Natural killer cell (primary cell): ENCODE measurements around the gene MUC5B. TPM values are rescaled to one million over a fixed set of nuclear protein-coding genes. Genes with fewer than 3 reads are reported as not detected.

Source experiments
- ATAC-seq, 3 donors: fragments of 150-1000 bp in 2 of 3; fragments of 200-7000 bp in 1 of 3; cut with Tn5 transposase; 1 replicate in 1 of 3; 2 replicates in 2 of 3; pipeline ENCODE4 v1.10.0; 2021; ENCODE audit warnings: mild to moderate bottlenecking in 2 of 3, moderate library complexity in 2 of 3
- DNase-seq, 2 donors: peaks; one replicate each; pipeline versions ENCODE4 v3.0.0 to v3.0.0-alpha.2; 2013 to 2021; ENCODE audit warnings: mixed read lengths in 1 of 2
- H3K27ac ChIP-seq: one replicate; pipeline ENCODE4 v1.5.1; 2013; ENCODE audit warnings: mild to moderate bottlenecking, low read length
- H3K27me3 ChIP-seq: one replicate; pipeline ENCODE4 v1.6.1; 2013; ENCODE audit warnings: low read length; ENCODE audit not compliant: control insufficient read depth, insufficient read depth
- H3K36me3 ChIP-seq: one replicate; pipeline ENCODE4 v1.6.1; 2013; ENCODE audit warnings: low read length; ENCODE audit not compliant: control insufficient read depth, insufficient read depth
- H3K4me1 ChIP-seq: one replicate; pipeline ENCODE4 v1.6.1; 2013; ENCODE audit warnings: low read length; ENCODE audit not compliant: control insufficient read depth, insufficient read depth
- H3K4me3 ChIP-seq: one replicate; pipeline ENCODE4 v1.5.1; 2013; ENCODE audit warnings: low read length
- H3K9me3 ChIP-seq: one replicate; pipeline ENCODE4 v1.6.1; 2013; ENCODE audit warnings: low read length; ENCODE audit not compliant: control insufficient read depth, insufficient read depth
- H3K27ac Mint-ChIP-seq, 2 donors: one replicate each; pipeline ENCODE4 v1.8.0; 2022; ENCODE audit warnings: mild to moderate bottlenecking in 2 of 2, mixed read lengths in 2 of 2, moderate library complexity in 1 of 2
- H3K27me3 Mint-ChIP-seq, 2 donors: one replicate each; pipeline ENCODE4 v1.8.0; 2022; ENCODE audit warnings: low read depth in 2 of 2, mixed read lengths in 2 of 2
- H3K36me3 Mint-ChIP-seq: one replicate; pipeline ENCODE4 v1.8.0; 2022; ENCODE audit warnings: mixed read lengths
- H3K4me1 Mint-ChIP-seq, 2 donors: one replicate each; pipeline ENCODE4 v1.8.0; 2022; ENCODE audit warnings: mixed read lengths in 2 of 2
- H3K4me3 Mint-ChIP-seq: one replicate; pipeline ENCODE4 v1.8.0; 2022; ENCODE audit warnings: mild to moderate bottlenecking, moderate library complexity, mixed read lengths
- H3K9me3 Mint-ChIP-seq, 2 donors: one replicate each; pipeline ENCODE4 v1.8.0; 2022; ENCODE audit warnings: mixed read lengths in 2 of 2
- CTCF ChIP-seq: fragments of 200-600 bp; IDR thresholded peaks from one replicate; pipeline ENCODE4 v1.8.0; 2022; ENCODE audit warnings: antibody characterized with exemption
- WGBS: methylation state at CpG from one replicate; pipeline ENCODE4 v1.1.7; 2013; ENCODE audit warnings: missing lambda C conversion rate; ENCODE audit not compliant: insufficient coverage; 5-methylcytosine and 5-hydroxymethylcytosine counted together
- intact Hi-C: fragments of 100-400 bp; cut with micrococcal nuclease; formaldehyde crosslinking; loops from one replicate; pipeline ENCODE4 v1.14.2; 2022
- total RNA-seq, 4 donors: library from RNA; stranded (reverse); fragments of 120-200 nt in 1 of 4; gene quantifications; one replicate each; pipeline versions ENCODE4 v1.2.3 to v1.2.4, GENCODE V29; 2013 to 2022

The MUC5B gene
- total RNA-seq, 3 donors from 2014 or later (not counting 1 experiment from before 2014, with no cell fraction given) = not detected

GRCh38 chr11:1219834-1220815 is 2.7 kb upstream of the MUC5B start:
- WGBS = 68% methylated on average over 48 of the region's 48 CpGs

DNA sequence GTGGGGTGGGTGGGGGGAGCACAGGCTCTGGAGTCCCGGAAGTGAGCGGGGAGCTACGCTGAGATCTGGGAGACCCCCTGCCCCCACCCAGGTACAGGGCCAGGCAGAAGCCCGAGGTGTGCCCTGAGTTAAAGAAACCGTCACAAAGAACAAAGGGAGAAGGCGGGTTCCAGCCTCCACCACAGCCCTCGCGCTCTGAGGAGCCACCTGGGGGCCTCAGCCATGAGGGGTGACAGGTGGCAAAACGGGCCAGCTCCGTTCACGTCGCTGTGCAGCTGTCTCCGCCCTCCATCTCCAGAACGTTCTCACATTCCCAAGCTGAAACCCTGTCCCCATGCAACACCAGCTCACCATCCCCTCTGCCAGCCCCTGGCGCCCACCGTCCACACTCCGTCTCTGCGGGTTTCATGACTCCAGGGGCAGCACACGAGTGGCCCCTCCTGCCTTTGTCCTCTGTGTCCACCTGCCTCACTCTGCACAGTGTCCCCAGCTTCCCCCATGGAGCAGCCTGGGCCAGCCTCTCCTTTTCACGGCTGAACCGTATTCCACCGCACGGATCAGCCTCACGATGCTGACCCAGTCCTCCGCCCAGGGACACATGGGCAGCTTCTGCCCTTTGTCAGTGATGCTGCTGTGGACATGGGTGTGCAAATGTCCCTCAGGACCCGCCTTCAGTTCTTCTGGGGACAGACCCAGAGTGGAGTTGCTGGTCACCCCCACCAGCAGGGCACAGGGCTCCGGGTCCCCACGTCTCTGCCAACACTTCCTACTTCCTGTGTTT is 1.7 kb upstream of the MUC5B start:
- 64% methylated on average over 28 of the region's 28 CpGs for WGBS
- H3K36me3 ChIP-seq = no peaks in the 10 kb centered on the region
- no peak overlapping the region for H3K27ac Mint-ChIP-seq
- no peak overlapping the region for H3K4me3 Mint-ChIP-seq
- DNase-seq (no peak), ATAC-seq (no peak)
- no peaks in the 10 kb centered on the region for H3K27me3 Mint-ChIP-seq
- TF ChIP-seq CTCF = no peak
- no peaks in the 10 kb centered on the region for H3K4me1 Mint-ChIP-seq
- no peaks in the 10 kb centered on the region for H3K4me1 ChIP-seq
- H3K27me3 ChIP-seq = no peaks in the 10 kb centered on the region
- intact Hi-C loops = no loop called here
- H3K36me3 Mint-ChIP-seq = no peaks in the 10 kb centered on the region
- H3K9me3 ChIP-seq = no peaks in the 10 kb centered on the region
- H3K9me3 Mint-ChIP-seq = no peaks in the 10 kb centered on the region
- H3K4me3 ChIP-seq = no peak overlapping the region
- H3K27ac ChIP-seq = no peak overlapping the region

More at GRCh38 chr11:1219834-1220815, 2.7 kb upstream of the MUC5B start:
- Mint-ChIP-seq H3K27ac (no peak overlapping the region), H3K4me3 (no peak overlapping the region), H3K36me3 (no peaks in the 10 kb centered on the region), H3K9me3 (no peaks in the 10 kb centered on the region), H3K4me1 (no peaks in the 10 kb centered on the region), H3K27me3 (no peaks in the 10 kb centered on the region)
- ATAC-seq (no peak), DNase-seq (no peak)
- TF ChIP-seq CTCF = no peak
- intact Hi-C loops = no loop called here
- Histone ChIP-seq H3K4me3 (no peak overlapping the region), H3K27me3 (no peaks in the 10 kb centered on the region), H3K27ac (no peak overlapping the region), H3K4me1 (no peaks in the 10 kb centered on the region), H3K36me3 (no peaks in the 10 kb centered on the region), H3K9me3 (no peaks in the 10 kb centered on the region)

- no peaks in the 10 kb centered on the region for H3K4me1 ChIP-seq
- H3K27me3 Mint-ChIP-seq = no peaks in the 10 kb centered on the region
Measured at GRCh38 chr11:1221848-1222311, 986 bp upstream of the MUC5B start.

More at GRCh38 chr11:1221848-1222311, 986 bp upstream of the MUC5B start:
- no peak for TF ChIP-seq CTCF
- no peak overlapping the region for H3K4me3 Mint-ChIP-seq
- Histone ChIP-seq H3K27ac (no peak overlapping the region), H3K27me3 (no peaks in the 10 kb centered on the region), H3K9me3 (no peaks in the 10 kb centered on the region), H3K36me3 (no peaks in the 10 kb centered on the region), H3K4me3 (no peak overlapping the region)
- ATAC-seq (no peak), DNase-seq (no peak)
- H3K36me3 Mint-ChIP-seq = no peaks in the 10 kb centered on the region
- H3K9me3 Mint-ChIP-seq = no peaks in the 10 kb centered on the region
- whole genome bisulfite sequencing = 86% methylated on average over 23 of the region's 23 CpGs
- no peak overlapping the region for H3K27ac Mint-ChIP-seq
- no peaks in the 10 kb centered on the region for H3K4me1 Mint-ChIP-seq
- intact Hi-C loops = no loop called here
